Peyer's patch (tissue), 4 donors: Measurements from ENCODE around the gene CXXC5.

Experiments
- CTCF ChIP-seq, 6 experiments: fragments of 450-650 bp in 4 of 6; fragments of 200-600 bp in 2 of 6; sonication (generic) in 1 of 6; IDR thresholded peaks; one replicate each; pipeline ENCODE4 v1.5.1; 2017 to 2019; ENCODE audit warnings: antibody characterized with exemption in 6 of 6, mild to moderate bottlenecking in 3 of 6, moderate library complexity in 1 of 6
- POLR2A ChIP-seq, 2 donors: fragments of 450-650 bp; IDR thresholded peaks; one replicate each; pipeline ENCODE4 v1.5.1; 2017; ENCODE audit warnings: antibody characterized with exemption in 2 of 2, mild to moderate bottlenecking in 2 of 2, moderate library complexity in 2 of 2

DNA sequence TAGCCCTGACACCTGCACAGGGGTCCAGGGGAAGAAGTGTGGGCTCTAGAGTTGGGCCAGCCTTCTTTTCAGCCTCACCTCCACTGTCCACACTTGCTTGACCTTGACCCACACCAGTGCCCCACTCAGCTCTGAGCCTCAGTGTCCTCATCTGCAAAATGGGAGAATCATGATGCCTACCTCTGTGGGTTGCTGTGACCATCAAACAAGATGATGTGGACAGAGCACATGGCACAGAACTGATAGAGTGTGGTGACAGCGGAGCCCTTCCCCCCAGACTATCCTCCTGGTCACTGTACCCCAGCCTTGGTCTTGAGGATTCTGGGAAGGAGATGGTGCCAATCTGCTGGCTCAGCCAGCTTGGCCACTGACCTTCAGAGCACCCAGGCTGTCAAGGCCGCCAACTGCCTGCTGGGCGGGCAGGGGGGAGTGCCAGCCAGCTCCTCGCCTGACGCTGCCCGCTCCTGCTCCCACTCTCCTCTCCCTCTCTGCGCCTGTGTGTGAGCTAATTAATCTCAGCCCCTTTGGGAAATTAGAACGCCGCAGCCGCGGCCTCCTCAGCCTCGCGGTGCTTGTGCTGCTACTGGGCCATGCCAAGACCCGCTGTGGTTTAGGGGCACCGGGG is 16.7 kb downstream of the CXXC5 start:
- TF ChIP-seq CTCF (IDR thresholded peaks at IDR 0.05) = no peak
- TF ChIP-seq POLR2A (IDR thresholded peaks at IDR 0.05) = no peak
